Calu3 (cell line): ENCODE data around the gene SCARB1. TPM values are rescaled to one million over a fixed set of nuclear protein-coding genes. Genes with fewer than 3 reads are reported as not detected.

ENCODE experiments used
- BruUV-seq: library from RNA; stranded (reverse); fragments of 400-500 nt; replicated peaks from 2 replicates; lab custom pipeline; 2021; lab: Mats Ljungman, UMichigan
- CTCF ChIA-PET: fragments of 300-600 bp; sonication (Branson Sonifier 250); formaldehyde crosslinking; loops from one replicate; lab custom pipeline; 2022; ENCODE audit warnings: antibody characterized with exemption; lab: Charles Lee
- DNase-seq: peaks from one replicate; pipeline ENCODE4 v3.0.0; 2022
- H3K27ac Mint-ChIP-seq: one replicate; pipeline ENCODE4 v1.8.0; 2022; ENCODE audit warnings: mixed read lengths; ENCODE audit not compliant: unreplicated experiment
- H3K27me3 Mint-ChIP-seq: one replicate; pipeline ENCODE4 v1.8.0; 2022; ENCODE audit warnings: mixed read lengths; ENCODE audit not compliant: unreplicated experiment
- H3K36me3 Mint-ChIP-seq: one replicate; pipeline ENCODE4 v1.8.0; 2022; ENCODE audit warnings: mild to moderate bottlenecking, moderate library complexity, mixed read lengths; ENCODE audit not compliant: insufficient read depth, unreplicated experiment
- H3K4me1 Mint-ChIP-seq: one replicate; pipeline ENCODE4 v1.8.0; 2022; ENCODE audit warnings: mild to moderate bottlenecking, low read depth, mixed read lengths; ENCODE audit not compliant: unreplicated experiment
- H3K4me3 Mint-ChIP-seq: one replicate; pipeline ENCODE4 v1.8.0; 2022; ENCODE audit warnings: mild to moderate bottlenecking, low read depth, moderate library complexity, mixed read lengths; ENCODE audit not compliant: unreplicated experiment
- H3K9me3 Mint-ChIP-seq: one replicate; pipeline ENCODE4 v1.8.0; 2022; ENCODE audit warnings: low read depth, mixed read lengths; ENCODE audit not compliant: unreplicated experiment
- intact Hi-C: fragments of 100-400 bp; cut with micrococcal nuclease; formaldehyde crosslinking; loops from one replicate; pipeline ENCODE4 v1.10.0; 2022; ENCODE audit not compliant: unreplicated experiment
- total RNA-seq: library from RNA; stranded (reverse); gene quantifications from 2 replicates; pipeline ENCODE4 v1.2.3, GENCODE V29; 2022
- TF ChIP-seq, protein P1 (sequence below): fragments of 200-600 bp; IDR thresholded peaks from one replicate; pipeline ENCODE4 v1.8.0; 2022; ENCODE audit warnings: antibody characterized with exemption; ENCODE audit not compliant: unreplicated experiment

Gene SCARB1
- total RNA-seq, 1 experiment from 2014 or later, result 51.6 TPM

GRCh38 chr12:124827588-124828184, 36.0 kb downstream of the SCARB1 start:
- Mint-ChIP-seq H3K36me3 (peaks cover 10% of the 10 kb centered on the region), H3K27ac (no peak overlapping the region), H3K4me3 (no peak overlapping the region), H3K9me3 (no peaks in the 10 kb centered on the region), H3K27me3 (no peaks in the 10 kb centered on the region), H3K4me1 (peaks cover 27% of the 10 kb centered on the region)
- no peak for DNase-seq
- TF ChIP-seq, protein P1, sequence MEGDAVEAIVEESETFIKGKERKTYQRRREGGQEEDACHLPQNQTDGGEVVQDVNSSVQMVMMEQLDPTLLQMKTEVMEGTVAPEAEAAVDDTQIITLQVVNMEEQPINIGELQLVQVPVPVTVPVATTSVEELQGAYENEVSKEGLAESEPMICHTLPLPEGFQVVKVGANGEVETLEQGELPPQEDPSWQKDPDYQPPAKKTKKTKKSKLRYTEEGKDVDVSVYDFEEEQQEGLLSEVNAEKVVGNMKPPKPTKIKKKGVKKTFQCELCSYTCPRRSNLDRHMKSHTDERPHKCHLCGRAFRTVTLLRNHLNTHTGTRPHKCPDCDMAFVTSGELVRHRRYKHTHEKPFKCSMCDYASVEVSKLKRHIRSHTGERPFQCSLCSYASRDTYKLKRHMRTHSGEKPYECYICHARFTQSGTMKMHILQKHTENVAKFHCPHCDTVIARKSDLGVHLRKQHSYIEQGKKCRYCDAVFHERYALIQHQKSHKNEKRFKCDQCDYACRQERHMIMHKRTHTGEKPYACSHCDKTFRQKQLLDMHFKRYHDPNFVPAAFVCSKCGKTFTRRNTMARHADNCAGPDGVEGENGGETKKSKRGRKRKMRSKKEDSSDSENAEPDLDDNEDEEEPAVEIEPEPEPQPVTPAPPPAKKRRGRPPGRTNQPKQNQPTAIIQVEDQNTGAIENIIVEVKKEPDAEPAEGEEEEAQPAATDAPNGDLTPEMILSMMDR, result no peak
- no TSS peak for BruUV-seq
- intact Hi-C loops, result loop anchor here (2.0 kb wide), 1 partner anchor 71 kb away; no protein-coding TSS in a partner anchor
- CTCF ChIA-PET, result interaction anchor here (0.6 to 1.1 kb wide), 4 partner anchors 9 to 112 kb away, joined by 3 to 5 read pairs (median 4); no protein-coding TSS in a partner anchor

DNA sequence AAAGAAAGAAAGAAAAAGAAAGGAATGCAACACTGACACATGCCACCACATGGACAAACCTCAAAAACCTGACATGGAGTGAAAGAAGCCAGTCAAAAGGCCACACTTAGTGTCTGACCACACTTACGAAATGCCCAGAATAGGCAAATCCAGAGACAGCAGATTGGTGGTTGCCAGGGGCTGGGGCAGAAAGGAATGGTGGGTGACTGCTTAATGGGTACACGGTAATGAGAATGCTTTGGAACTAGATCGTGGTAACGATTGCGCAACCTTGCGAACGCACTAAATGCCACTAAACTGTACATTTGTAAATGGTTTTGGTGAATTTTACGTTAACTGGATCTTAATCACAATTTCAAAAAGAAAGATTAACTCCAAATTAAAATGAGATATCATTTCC, 39.5 kb downstream of the SCARB1 start:
- BruUV-seq, result no TSS peak
- Mint-ChIP-seq H3K27ac (no peak overlapping the region), H3K36me3 (peaks cover 5% of the 10 kb centered on the region), H3K9me3 (no peaks in the 10 kb centered on the region), H3K27me3 (no peaks in the 10 kb centered on the region), H3K4me1 (peaks cover 19% of the 10 kb centered on the region), H3K4me3 (no peak overlapping the region)
- intact Hi-C loops, result no loop called here
- CTCF ChIA-PET, result no interaction called here
- TF ChIP-seq, protein P1, result no peak
- DNase-seq, result no peak

DNA sequence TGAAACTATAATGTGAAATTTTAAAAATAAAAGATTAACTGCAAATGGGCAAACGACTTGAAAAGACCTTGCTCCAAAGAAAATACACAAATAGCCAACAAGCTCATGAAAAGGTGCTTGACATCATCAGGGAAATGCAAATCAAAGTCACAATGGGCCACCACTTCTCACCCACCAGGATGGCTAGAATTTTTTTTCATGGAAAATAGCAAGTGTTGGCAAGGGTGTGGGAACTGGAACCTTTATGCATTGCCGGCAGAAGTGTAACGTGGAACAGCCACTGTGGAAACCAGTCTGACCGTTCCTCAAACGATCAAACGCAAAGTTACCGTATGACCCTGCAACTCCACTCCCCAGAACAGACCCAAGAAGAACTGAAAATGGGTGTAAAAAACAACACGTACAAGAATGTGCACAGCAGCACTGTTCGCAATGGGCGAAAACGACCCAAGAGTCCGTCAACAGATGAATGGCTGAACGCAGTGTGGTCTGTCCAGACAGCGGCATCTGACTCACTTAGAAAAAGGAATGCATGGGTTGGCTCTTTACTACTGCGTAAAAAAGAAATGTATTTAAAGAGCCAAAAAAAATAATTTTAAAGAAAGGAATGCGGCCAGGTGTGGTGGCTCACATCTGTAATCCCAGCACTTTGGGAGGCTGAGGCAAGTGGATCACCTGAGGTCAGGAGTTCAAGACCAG, 40.2 kb downstream of the SCARB1 start:
- TF ChIP-seq, protein P1, result no peak
- BruUV-seq, result no TSS peak
- CTCF ChIA-PET, result no interaction called here
- Mint-ChIP-seq H3K36me3 (peaks cover 1% of the 10 kb centered on the region), H3K27me3 (no peaks in the 10 kb centered on the region), H3K9me3 (no peaks in the 10 kb centered on the region), H3K4me3 (no peak overlapping the region), H3K27ac (no peak overlapping the region), H3K4me1 (peaks cover 11% of the 10 kb centered on the region)
- no peak for DNase-seq
- intact Hi-C loops, result no loop called here

DNA sequence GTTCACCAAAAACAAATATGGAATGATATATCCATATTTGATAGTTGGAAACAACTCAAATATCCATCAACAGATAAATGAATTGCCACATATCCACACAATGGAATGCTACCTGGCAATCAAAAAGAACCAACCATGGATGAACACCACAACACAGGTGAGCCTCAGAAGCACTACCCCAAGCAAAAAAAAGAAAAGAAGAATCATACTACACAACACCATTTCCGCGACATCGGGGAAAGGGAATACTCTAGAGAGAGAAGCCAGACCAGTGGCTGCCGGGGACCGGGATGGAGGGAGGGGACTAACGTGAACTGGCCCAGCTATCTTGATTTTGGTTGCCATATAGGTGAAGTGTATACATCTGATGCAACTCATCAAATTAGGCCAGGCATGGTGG, 41.4 kb downstream of the SCARB1 start:
- TF ChIP-seq, protein P1, result no peak
- Mint-ChIP-seq H3K4me1 (no peaks in the 10 kb centered on the region), H3K4me3 (no peak overlapping the region), H3K27ac (no peak overlapping the region), H3K27me3 (no peaks in the 10 kb centered on the region), H3K9me3 (no peaks in the 10 kb centered on the region), H3K36me3 (peaks cover 5% of the 10 kb centered on the region)
- DNase-seq, result no peak
- intact Hi-C loops, result no loop called here
- CTCF ChIA-PET, result no interaction called here
- BruUV-seq, result no TSS peak
